GM19463 (cell line): ENCODE results near the gene UVRAG.
A peak's percentile ranks its signal among the peaks of the same experiment; 100 is the strongest.

Experiments
- ATAC-seq: cut with Tn5 transposase; IDR thresholded peaks from one replicate; pipeline ENCODE4 v1.9.1; 2021; ENCODE audit warnings: mild to moderate bottlenecking, moderate library complexity; ENCODE audit not compliant: unreplicated experiment

UVRAG gene

DNA sequence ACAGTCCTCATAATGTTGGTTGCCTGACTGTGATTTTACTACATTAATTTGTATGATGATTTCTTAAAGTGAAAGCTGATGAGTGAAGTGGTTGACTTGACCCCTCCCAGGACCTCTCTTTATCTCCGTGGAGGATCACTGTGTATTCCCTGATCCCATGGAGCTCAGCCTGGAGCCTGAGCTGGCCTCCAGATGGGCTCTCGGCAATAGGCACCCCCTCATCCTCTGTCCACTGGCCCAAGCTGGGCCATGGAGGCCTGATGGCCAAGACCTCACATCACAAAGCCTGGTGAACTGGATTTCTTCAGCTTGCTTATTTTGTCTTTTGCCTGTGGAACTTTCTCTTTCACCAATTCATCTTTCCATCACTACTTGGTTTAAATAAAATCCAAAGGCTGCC, 316.1 kb downstream of the UVRAG start:
- no peak for ATAC-seq

DNA sequence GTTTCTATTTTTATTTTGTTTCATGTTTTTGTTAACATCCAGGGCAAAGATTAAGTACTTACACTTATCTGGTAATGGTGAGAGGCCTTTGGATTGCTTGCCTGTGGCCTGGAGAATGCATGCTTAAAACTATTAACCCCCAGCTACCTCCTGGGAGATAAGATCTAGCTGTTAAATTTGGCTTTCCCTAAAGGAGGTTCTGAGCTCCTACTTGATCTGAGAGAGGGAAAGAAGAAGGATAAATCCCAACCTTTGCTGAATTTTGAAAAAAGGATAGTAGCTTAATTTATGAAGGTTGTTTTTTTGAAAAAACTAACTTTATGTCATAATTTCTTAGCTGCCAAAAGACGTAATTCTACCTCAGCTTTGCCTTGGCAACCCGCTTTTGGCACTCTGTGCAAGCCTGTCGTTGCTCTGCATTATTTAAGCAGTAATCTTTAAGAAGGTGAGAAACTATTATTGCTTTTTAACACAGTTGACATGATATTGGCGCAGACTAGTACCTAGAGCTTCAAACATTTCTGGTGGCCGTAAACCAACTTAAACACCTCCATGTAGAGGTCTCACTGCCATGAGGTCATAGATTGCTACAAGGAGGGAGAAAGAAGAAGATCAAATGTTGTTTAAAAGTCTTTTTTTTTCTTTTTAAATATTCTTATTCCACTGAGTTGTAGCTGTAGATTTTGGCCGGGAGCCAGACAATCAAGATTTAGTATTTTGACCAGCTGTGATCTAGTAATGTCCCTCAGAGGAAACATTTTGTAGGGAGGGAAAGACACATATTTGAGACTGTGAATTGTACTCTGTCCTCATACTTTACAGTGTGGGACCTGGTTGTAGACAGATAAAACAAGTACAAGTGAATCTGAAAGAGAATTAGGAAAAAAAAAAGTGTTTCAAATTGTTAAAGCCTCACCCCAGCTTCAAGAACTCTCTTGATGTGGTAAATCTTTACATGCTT, 316.9 kb downstream of the UVRAG start:
- ATAC-seq: no peak

DNA sequence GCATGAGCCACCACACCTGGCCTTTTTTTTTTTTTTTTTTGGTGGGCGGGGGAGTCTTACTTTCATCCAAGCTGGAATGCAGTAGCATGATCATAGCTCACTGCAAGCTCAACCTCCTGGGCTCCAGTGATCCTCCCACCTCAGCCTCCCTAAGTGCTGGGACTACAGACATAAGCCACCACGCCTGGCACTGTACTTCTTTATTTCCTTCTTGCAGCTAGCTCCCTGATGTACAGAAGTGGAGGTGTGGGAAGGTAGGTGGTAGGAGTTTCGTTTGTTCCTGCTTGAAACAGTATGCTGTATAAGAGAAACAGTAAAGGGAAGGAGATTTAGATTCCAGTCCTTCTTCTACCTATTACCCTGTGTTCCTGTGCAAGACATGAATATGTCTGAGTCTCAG, 319.2 kb downstream of the UVRAG start:
- no peak for ATAC-seq

DNA sequence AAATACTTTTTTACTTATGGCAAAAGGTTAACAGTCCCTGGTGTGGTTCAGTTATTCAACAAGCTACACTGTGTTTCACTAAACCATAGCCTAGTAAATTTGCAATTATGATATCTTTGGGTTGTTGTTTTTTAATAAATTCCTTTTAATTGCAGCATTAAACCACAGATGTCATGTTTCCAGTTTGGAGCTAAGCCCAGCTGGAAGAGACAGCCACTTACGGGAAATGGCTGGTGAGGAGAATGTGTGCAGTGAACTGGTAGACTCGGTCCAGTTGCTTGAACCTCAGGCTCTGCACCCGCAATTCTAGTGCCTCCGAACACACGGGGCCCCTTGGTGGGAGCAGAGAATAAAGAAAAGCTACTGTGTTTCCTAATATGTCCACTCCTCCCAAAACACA, 320.5 kb downstream of the UVRAG start:
- no peak for ATAC-seq

DNA sequence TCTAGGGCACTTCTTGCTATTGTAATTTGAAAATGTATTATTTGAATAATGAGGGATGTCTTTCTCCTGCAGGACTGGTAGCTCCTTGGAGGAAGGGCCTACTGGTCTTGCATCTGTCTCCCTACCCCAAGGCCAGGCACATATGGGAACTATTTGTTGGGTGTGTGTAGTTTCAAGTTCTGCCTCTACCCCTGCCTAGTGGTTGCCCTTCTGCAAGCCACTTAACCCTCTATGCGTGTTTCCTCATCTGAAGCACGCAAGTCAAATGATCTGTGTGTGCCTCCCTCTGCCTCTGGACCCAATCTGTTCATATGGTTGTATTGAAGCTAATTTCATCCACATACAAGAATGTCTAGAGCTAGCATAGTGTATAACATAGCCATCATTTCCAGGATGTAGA, 324.3 kb downstream of the UVRAG start:
- ATAC-seq: no peak

DNA sequence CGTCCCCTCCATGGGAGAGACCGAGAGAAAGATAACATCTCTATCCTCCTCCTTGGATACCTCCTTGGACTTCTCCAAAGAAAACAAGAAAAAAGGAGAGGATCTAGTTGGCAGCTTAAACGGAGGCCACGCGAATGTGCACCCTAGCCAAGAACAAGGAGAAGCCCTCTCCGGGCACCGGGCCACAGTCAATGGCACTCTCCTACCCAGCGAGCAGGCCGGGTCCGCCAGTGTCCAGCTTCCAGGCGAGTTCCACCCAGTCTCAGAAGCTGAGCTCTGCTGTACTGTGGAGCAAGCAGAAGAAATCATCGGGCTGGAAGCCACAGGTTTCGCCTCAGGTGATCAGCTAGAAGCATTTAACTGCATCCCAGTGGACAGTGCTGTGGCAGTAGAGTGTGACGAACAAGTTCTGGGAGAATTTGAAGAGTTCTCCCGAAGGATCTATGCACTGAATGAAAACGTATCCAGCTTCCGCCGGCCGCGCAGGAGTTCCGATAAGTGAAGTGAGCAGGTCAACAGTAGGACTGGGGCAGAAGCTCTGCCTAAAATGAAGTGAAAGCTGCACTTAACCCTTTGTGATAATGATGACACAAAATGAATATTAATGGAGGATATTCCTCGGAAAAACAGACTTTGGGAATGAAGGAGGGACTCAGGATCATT, 326.0 kb downstream of the UVRAG start:
- no peak for ATAC-seq

DNA sequence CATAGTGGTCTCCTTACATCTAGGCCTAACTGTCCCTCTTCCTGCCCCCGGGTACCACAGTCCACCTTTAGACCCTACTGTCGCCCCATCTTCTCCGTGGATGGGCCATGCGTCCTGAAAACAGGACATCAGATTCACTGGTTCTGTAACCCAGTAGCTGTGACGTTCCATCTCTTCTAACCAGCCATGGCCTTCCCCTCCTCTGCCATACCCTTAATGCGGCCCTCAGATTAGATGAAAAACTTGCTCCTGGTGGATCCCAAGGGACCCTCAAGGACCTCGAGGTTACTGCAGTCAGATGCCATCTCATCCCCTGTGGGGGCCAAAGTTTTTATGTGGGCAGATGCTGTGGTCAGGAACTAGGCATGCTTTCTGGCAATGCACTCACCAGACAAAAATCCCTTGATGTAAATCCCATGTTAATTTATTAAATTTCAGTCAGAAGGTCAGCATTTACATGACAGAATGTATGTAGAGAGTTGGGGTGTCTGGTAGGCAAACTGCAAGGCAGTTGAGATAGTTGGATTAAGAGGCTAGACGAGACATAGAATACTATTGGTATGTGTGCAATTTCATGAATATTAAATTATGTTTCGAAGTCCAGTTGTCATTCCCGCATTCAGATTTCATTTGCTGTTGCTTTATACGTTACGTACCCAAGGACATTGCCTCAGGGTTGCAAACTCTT, 327.0 kb downstream of the UVRAG start:
- ATAC-seq: no peak

DNA sequence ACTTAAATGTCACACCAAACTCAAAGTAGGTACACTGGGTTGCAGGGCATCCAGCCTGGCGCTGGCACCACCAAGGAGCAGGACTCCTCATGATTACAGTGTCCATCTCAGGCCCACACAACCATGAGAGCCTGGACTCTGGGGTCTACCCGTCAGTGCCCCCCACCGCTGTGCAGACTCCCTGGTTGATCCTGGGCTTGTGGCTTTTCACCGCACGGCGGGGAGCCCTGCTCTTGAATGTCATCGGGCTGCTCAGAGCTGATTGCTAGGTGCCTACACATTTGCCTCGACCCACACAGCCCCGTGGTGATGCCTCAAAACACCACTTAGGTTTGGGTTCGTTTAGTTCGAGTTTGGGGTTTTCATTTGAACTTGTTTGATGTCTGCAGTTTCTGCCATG, 328.3 kb downstream of the UVRAG start:
- no peak for ATAC-seq

DNA sequence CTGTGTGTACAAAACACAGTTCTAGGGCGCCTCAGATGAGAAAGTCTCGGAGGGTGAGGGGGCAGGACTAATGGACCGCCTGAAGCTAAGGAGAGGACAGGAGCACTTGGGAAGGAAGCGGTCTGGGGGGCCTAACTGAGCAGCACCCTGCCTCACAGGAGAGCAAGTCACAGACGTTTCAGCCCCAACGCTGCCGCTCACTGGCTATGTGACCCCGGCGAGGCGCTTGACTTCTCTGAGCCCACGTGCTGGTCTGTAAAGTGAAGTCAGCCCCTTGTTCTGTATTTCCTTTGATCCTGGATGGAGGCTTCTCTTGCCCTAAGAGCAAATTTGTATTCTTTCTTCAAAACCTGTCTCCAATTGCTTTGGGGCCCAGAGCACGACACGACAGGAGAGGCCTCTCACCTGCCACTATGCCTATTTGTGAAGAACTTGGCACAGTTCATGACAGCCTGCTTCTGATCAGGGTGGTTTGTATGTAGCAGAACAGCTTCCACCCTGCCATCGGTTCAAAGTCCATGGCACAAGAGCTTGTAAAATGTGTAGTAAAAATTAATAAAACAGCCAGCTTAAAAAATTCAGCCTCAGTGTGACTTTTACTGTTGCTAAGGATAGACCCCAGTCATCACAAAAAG, 332.2 kb downstream of the UVRAG start:
- ATAC-seq: no peak

DNA sequence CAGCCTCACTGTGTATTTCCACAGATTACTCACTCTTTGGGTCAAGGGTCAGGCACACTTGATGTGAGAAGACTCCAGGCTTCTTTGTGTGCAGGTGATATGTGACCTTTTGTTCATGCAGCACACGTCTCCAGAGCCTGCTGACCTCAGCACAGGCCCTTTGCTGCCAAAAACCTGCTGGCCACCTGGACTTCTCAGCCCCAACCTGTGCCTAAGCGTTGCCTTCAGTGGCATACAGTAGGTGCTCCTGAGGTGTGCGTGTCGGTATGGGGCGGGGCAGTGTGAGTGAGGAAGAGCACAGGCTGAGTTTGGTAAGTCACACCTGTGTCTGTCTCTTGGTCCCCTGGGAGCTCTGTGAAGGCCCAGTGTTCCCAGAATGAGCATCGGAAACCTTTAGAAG, 333.2 kb downstream of the UVRAG start:
- ATAC-seq: no peak

DNA sequence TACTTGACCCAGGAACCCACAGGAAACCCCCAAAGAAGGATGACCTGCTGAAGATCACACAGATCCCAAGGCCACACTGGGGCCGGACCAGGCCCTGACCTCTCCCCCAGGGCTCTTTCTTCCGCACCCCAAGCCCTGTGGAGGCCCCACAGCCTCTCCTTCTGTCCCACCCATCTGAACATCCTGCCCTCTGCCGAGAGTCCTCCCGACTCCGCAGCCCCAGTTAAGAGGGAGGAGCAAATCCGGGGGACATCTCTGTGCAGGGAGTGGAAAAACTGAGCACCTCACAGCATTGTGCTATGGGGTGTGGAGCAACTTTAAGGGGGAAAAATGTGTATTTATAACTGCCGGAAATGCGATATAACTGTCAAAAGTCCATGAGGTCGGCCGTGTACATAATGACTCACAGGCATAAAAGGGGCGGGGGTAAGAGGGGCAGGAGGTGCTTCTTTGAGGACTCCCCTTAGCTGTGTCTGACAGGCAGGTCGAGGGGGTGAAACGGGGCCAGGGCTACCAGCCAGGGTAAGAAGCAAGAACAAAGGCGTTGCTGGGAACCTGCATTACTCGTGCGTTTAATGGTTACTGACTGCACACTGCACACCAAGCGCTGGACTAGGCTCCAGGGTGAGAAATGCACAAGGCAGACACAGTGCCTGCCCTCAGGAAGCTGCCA, 334.1 kb downstream of the UVRAG start:
- ATAC-seq: no peak

DNA sequence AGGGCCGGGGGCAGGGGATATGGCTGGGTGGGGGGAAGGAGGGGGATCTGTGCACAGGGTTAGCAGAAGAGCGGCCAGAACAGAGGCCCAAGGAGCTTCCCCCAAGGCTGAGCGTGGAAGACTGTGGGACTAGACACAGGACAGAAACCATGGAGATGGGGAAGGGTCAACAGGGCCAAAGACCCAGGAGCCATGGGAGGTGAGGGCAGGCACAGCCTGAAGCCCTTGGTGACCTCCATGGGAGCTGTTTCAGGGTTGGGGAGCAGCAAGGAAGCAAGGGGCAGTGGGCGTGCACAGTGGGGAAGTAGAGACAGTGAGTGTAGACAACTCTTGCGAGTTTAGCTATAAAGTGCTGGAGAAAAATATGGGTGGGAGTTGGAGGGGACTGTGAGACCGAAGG, 334.7 kb downstream of the UVRAG start:
- ATAC-seq: no peak

DNA sequence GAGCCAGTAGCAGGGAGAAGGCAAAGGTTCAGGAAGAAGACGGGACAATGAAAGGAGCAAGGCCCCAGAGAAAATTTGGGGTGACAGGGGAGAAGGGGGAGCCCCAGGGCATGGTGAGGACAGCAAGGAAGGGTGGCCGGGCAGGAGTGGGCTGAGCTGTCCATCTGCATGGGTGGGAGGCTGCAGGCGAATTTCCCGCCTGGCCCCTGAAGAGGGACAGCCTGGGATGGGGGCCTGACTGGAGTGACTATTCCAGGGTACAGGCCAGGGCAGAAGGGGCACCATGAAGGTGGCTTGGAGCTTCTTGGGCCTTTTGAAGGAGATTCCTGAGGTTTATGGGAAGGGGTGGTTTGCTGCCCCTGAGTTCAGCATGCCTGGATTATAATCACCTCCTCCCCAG, 335.1 kb downstream of the UVRAG start:
- ATAC-seq: no peak

DNA sequence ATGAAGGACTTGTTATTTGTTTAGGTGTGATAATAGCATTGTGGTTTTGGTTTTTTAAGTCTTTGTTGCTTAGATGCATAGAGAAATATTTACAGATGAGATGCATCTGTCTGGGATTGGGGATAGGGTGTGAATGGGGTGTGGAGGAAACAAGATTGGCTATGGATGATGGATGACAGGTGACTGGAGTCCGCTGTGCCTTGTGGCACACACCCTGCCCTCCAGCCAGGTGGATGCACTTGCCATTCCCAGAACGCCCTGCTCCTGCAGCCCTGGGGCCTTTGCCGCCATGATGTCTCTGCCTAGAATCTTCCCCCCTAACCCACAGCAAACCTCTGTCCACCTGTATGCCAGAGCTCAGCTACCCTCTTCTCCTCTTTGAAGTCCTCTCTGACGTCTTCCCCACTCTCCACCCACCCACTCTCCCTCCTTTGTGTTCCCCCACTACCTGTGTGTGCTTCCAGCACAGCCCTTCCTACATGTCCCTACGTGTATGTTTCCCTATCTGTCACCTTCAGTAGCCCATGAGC, 336.6 kb downstream of the UVRAG start:
- no peak for ATAC-seq

DNA sequence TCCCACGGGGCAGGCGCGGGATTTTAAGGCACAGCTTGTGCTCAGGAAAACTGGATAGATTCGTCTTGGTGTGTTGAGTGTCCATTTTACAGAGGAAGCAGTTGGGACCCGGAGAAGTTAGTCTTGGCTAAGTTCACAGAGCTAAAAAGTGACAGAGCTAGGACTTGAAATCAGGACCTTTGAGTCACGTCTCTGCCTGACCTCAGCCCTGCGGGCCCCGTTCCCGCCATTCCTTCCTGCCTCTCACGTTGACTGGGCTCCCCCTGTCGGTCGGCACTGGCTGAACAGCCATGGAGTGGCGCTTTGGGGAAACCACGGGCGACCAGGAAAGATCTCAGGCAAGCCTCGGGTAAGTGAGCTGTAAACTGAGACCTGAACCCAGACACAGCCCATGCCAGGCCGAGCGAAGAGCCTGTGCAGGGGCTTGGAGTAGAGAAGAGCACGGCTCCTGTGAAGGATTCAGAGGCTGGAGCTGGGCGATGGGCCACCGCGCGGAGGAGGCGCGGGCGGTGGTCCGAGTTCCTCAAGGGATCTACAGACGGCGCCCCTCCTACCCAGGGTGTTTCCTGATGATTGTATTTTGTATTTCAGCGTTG, 337.2 kb downstream of the UVRAG start:
- ATAC-seq: peak; percentile 70

DNA sequence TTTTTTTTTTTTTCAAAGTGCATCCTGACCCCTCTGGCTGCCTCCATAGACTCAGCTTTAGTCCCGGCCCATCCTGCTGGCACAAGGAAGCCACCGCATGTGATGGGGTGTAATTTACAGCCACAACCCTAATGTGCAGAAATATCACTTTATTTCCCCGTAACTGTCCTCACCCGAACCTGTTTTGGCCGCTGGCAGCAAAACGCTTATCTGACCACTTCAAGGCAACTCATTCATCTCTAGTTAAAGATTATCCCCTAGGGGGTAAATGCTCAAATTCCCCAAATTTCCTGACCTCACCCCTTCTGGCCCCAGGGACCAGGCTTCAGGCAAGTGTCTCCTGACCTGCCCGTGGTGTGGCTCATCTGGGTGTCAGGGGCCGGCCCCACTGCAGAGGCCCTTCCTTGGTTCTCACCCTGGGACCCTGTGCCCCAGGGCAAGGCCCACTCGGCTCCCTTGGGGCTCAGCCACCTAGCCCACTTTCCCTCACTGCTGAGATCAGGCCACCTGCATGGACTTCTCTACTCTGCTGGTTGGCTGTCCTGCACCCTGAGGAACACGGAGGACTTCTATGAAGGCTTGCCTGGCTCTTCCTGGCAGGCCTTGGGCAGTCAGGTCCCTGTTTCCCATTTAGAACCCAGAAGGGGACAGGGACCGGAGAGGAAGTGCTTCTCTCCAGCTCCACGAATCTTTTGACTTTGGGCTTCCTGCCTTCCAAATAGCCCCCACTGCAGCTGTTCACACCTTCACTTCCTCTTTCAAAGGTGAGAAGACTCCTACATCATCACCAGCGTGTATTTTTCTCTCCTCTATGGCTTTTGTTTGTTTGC, 337.9 kb downstream of the UVRAG start:
- ATAC-seq: peak; percentile 52

DNA sequence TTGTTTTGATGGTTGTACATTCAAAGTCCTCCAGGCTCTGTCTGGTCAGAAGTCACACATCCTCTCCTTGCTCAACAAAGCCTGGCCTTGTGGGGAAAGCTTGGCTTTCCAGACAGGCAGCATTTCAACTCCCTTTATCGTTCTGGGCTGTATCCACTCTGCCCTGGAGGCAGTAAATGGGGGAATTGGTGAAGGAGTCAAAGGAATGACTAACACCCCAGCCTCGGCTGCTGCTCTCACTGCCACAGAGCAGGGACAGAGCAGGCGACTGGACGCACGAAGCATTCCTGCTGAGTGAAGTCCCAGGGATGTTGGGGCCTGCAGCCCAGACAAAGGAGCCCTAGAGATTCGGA, 338.5 kb downstream of the UVRAG start:
- ATAC-seq: no peak

DNA sequence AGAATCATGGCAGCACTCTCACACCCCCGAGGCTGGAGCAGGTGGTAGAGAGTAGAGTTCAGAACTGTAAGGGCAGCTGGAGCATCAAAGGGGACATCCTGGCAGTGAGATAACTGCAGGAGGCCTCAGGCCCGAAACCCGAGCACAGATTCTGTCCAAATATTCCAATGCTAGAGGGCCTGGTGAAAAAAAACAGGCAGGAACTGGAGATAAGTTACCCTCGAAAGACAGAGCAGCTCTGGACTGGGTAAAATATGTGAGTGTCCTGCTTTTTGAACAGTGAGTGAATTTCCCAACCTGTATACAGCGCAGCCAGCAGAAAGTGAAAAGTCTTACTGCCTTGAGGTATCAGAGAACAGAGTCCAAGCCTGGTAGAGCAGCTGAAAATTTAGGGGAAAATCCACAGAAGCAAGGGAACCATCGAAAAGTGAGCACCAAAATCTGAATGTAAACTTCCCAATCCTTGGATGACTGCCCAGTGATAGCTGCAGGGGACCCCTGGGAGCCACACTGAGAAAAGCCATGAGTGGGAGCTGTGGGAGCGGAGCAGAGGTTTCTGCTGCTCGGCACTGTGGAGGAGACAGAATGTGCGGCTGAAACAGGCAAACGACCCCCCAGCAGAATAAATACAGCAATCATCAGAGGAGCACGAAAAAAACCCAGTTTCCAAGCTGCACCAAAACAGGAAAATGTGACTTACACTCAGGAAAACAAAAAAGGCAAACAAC, 340.7 kb downstream of the UVRAG start:
- no peak for ATAC-seq

DNA sequence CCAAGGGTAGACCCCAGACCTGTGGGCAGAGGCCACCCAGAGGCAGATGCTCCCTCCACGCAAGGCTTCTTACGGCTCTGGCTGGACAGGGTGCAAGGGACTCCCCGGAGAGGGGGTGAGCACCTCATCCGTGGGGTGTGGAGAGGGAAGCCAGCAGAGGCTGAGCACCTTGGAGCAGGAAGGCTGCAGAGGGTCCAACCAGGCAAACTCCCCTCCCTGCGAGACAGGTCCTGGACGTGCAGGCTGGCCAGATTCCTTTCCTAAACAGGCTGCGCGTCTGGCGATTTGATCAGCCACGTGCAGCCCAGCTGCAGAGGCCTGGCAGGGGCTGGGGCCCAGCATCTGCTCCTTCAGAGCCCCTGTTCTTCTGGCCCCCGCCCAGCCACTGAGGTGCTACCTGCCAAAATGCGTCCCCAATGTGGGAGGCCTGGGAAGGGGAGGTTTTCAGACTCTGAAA, 342.0 kb downstream of the UVRAG start:
- no peak for ATAC-seq
